BJ (cell line): ENCODE results near the gene SLC6A6. TPM values are rescaled to one million over a fixed set of nuclear protein-coding genes. Genes with fewer than 3 reads are reported as not detected.

ENCODE experiments used
- CTCF ChIA-PET: fragments of 350-600 bp; formaldehyde crosslinking; extraction: SDS; loops from one replicate; lab custom pipeline; 2021; ENCODE audit warnings: antibody characterized with exemption, inconsistent platforms; lab: Yijun Ruan, JAX
- POLR2A ChIA-PET: fragments of 300-600 bp; sonication (Branson Sonifier 250); formaldehyde crosslinking; extraction: SDS; loops from one replicate; lab custom pipeline; 2021; ENCODE audit warnings: antibody characterized with exemption; lab: Charles Lee
- DNase-seq: peaks from one replicate; pipeline ENCODE4 v3.0.0-alpha.2; 2011; ENCODE audit warnings: low read depth
- H3K27me3 ChIP-seq: 2 replicates; pipeline ENCODE4 v1.6.0; 2011; ENCODE audit warnings: low read length; ENCODE audit not compliant: control insufficient read depth, insufficient read depth
- H3K36me3 ChIP-seq: 2 replicates; pipeline ENCODE4 v1.5.1; 2011; ENCODE audit warnings: low read length; ENCODE audit not compliant: control insufficient read depth, insufficient read depth
- H3K4me3 ChIP-seq: 2 replicates; pipeline ENCODE4 v1.5.1; 2011; ENCODE audit warnings: low read depth, mild to moderate bottlenecking, control low read depth, low read length
- polyA plus RNA-seq: library from polyadenylated mRNA; depleted of rRNA; stranded (reverse); fragments of >200 nt; gene quantifications from 2 replicates; pipeline ENCODE4 v1.2.3, GENCODE V29; 2011; rRNA removed
- small RNA-seq: library from RNA; depleted of rRNA; stranded (forward); fragments of <200 nt; gene quantifications from one replicate; pipeline ENCODE3, GENCODE V24; 2012; ENCODE audit warnings: low replicate concordance, low read depth; ENCODE audit not compliant: insufficient read length
- TF ChIP-seq, protein P1 (sequence below): IDR thresholded peaks from 2 replicates; pipeline ENCODE4 v1.5.1; 2011; ENCODE audit warnings: low read depth, mild to moderate bottlenecking, control low read depth, inconsistent platforms, low read length, moderate library complexity; ENCODE audit not compliant: insufficient read depth

SLC6A6 gene
- polyA plus RNA-seq, 1 experiment: 114 TPM

DNA sequence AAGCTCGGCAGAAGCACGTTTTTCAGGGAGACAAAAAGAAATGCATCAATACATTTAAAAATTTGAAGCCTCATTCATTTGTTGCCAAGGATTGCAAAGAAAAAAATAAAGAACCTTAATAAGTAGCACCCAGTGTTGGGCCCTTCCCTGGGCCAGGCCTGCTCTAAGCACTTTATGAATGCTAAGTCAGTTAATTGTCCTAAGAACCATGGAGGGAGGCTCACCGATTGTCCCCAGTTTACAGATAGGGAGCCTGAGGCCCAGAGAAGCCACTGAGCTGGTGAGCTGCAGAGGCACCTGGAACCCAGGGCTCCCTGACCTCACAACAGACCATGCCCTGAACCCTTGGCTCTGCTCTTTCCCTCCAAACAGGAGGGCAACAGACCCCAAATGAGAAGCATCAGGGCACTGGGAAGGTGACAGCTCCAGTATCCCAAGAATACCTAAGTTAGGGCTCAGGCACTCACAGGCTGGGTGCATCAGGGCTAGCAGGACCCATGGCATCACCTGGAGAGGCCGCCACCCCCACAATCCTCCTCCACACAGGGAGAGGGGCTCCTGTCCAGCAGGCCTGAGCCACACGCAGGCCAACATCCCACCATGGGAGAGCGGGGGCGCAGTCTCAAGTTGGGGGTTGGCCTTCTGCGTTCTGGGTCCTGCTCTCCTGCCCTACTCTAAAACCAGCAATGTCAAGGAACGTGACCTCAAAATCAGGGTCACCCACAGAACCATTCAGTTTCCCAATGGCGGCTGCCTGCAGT lies 133.8 kb downstream of the SLC6A6 start:
- TF ChIP-seq, protein P1, sequence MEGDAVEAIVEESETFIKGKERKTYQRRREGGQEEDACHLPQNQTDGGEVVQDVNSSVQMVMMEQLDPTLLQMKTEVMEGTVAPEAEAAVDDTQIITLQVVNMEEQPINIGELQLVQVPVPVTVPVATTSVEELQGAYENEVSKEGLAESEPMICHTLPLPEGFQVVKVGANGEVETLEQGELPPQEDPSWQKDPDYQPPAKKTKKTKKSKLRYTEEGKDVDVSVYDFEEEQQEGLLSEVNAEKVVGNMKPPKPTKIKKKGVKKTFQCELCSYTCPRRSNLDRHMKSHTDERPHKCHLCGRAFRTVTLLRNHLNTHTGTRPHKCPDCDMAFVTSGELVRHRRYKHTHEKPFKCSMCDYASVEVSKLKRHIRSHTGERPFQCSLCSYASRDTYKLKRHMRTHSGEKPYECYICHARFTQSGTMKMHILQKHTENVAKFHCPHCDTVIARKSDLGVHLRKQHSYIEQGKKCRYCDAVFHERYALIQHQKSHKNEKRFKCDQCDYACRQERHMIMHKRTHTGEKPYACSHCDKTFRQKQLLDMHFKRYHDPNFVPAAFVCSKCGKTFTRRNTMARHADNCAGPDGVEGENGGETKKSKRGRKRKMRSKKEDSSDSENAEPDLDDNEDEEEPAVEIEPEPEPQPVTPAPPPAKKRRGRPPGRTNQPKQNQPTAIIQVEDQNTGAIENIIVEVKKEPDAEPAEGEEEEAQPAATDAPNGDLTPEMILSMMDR: no peak
- Histone ChIP-seq H3K36me3 (no peaks in the 10 kb centered on the region), H3K4me3 (no peak overlapping the region), H3K27me3 (peaks cover 5% of the 10 kb centered on the region)
- ChIA-PET POLR2A (no interaction called here), CTCF (interaction anchor here (0.9 to 2.1 kb wide), 3 partner anchors 10 to 27 kb away, joined by 3 to 5 read pairs (median 5); no protein-coding TSS in a partner anchor)
- DNase-seq: no peak

DNA sequence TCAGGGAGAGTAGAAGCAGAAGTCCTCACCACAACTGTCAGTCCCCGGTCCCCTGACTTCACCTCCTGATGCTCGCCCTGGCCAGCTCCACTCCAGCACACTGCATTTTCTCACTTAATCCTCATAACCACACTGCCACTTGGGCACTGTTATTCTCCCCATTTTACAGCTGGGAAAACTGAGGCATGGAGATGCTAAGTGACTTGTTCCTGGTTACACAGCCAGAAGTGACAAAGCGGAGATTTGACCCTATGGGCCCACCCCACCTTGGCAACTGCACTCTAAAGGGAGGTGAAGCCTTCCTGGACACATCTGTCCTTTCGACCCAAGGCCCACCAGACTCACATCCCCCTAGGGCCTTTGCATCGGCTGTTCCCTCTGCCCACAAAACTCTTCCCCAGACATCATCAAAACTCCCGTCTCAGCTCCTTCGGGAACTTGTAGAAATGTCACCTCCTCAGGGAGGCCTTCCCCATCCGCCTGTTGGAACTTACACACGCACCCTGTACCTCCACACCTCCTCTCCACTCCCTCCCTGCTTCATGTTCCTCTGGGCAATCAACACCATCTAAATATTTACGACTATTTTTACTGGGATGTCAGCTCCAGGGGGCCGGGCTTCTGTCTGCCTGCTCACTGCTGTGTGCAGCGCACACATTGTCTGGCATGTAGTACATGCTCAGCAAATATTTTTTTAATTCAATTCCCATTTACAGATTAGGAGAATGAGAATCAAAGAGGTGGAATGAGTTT lies 134.6 kb downstream of the SLC6A6 start:
- no peaks in the 10 kb centered on the region for H3K36me3 ChIP-seq
- no peak for DNase-seq
- ChIA-PET POLR2A (no interaction called here), CTCF (interaction anchor here (0.9 to 2.1 kb wide), 3 partner anchors 11 to 28 kb away, joined by 3 to 5 read pairs (median 5); no protein-coding TSS in a partner anchor)
- TF ChIP-seq, protein P1: no peak
- no peak overlapping the region for H3K4me3 ChIP-seq
- peaks cover 4% of the 10 kb centered on the region for H3K27me3 ChIP-seq

DNA sequence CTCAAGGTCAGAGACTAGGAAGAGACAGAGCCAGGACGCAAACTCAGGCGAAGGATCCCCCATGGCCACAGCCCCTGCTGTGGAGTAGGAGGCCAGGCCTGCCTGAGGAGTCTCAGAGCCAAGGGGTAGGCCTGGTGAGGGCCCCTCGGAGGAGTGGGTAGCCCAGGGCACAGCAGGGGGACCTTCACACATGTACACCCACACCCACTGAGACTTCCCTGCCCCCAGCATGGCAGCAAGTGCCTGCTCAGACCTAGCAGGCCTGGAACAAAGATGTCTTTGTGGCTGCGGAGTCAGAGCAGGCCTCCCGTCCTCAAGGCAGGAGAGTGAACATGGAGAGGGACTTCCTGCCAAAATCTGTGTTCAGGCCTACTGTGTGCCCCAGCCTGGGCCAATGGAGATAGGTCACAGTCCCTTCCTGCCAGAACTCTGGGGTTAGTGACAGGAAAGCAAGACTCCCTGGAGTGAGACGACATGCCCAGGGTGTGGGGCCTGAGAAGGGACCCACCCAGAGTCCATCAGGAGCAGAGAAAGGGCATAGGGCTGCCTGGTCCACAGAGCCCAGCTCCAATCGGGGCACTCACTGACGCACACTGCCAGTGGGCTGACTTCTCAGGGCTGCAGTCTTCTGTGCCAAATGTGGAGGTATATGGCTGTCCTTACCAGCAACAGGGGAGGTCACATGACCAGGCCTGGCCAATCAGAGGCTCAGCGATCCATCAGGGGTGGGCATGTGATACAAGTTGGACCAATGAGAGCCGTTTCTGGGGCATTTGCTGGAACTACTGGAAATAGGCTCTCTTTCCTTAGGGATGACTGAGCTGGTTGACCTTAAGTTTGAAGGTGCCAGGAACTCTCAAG lies 135.4 kb downstream of the SLC6A6 start:
- H3K27me3 ChIP-seq: peaks cover 4% of the 10 kb centered on the region

DNA sequence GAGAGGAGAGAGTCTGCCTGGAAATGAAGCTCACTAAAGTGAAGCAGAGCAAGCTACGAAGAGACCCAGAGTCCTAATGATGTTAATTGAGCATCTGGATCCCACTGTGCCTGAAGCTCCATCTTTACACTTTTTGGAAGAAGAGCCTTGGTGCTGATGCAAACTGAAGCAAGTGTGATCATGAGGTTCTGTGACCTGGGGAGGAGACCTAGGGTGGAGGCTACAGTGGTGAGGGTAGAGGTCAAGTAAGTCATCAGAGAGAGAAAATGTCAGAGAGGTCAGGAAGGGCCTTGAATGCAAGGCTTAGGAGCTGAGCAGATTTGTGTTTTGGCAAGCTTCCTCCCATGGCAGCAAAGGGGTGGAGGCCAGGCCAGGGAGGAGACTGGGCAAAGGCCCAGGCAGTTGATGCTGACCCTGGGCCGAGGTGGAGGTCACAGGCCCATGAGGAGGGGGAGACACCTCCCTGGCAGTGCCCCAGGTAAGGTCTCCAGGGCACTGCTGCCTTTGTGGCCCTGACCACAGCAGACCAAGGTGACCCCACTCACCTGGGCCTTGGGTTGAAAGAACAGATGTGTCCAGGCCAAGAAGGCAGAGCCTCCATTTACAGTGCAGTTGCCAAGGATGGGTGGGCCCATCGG lies 136.2 kb downstream of the SLC6A6 start:
- POLR2A ChIA-PET: no interaction called here
- Histone ChIP-seq H3K27me3 (peaks cover 4% of the 10 kb centered on the region), H3K4me3 (no peak overlapping the region), H3K36me3 (no peaks in the 10 kb centered on the region)
- CTCF ChIA-PET: interaction anchor here (0.9 to 3.1 kb wide), 4 partner anchors 10 to 335 kb away, joined by 3 to 19 read pairs (median 4); no protein-coding TSS in a partner anchor
- no peak for DNase-seq
- TF ChIP-seq, protein P1: no peak

More for the DNA sequence above, 135.4 kb downstream of the SLC6A6 start:
- H3K4me3 ChIP-seq: no peak overlapping the region
- POLR2A ChIA-PET: no interaction called here
- no peak for DNase-seq
- TF ChIP-seq, protein P1: no peak
- no peaks in the 10 kb centered on the region for H3K36me3 ChIP-seq
- CTCF ChIA-PET: interaction anchor here (0.9 to 3.1 kb wide), 4 partner anchors 11 to 305 kb away, joined by 3 to 19 read pairs (median 5); no protein-coding TSS in a partner anchor

Small RNAs within 50 kb of the gene (small RNA-seq; reads per million reads assigned to genes)
- gene RNA5SP124: not detected
- gene RNU6-905P: not detected

Other genes with a start within 250 kb of the SLC6A6 start
- gene XPC, start 224.0 kb upstream of the SLC6A6 start, polyA plus RNA-seq: 36.0 and 36.9 TPM in 2 replicates
- 2.7 and 8.7 TPM in 2 replicates for gene LSM3, start 223.8 kb upstream of the SLC6A6 start, polyA plus RNA-seq
- 0.18 and 0.45 TPM in 2 replicates for gene GRIP2, start 137.7 kb downstream of the SLC6A6 start, polyA plus RNA-seq
- 8.9 and 9.3 TPM in 2 replicates for gene CCDC174, start 249.2 kb downstream of the SLC6A6 start, polyA plus RNA-seq